Breast epithelium (tissue), 4 donors: ENCODE measurements around the gene RALY. TPM values are rescaled to one million over a fixed set of nuclear protein-coding genes. Genes with fewer than 3 reads are reported as not detected.

Experiments
- DNase-seq, 2 donors: peaks; one replicate each; pipeline ENCODE4 v3.0.0-alpha.2; 2019; ENCODE audit warnings: low spot score in 2 of 2
- H3K27ac ChIP-seq, 2 donors: fragments of 200-600 bp; sonication (generic) in 1 of 2; one replicate each; pipeline ENCODE4 v1.5.1; 2016 to 2019; ENCODE audit warnings: mild to moderate bottlenecking in 1 of 2
- H3K27me3 ChIP-seq, 2 donors: fragments of 200-600 bp; sonication (generic) in 1 of 2; one replicate each; pipeline versions ENCODE4 v1.5.1 to v1.6.0; 2017 to 2019; ENCODE audit warnings: control low read depth in 1 of 2, mild to moderate bottlenecking in 1 of 2
- H3K36me3 ChIP-seq: fragments of 200-600 bp; one replicate; pipeline ENCODE4 v1.5.1; 2019
- H3K4me1 ChIP-seq, 2 donors: fragments of 200-600 bp; sonication (generic); one replicate each; pipeline ENCODE4 v1.5.1; 2016 to 2019; ENCODE audit warnings: control low read depth in 1 of 2
- H3K4me3 ChIP-seq, 3 donors: fragments of 200-600 bp; sonication (generic); 1 replicate in 2 of 3; 2 replicates in 1 of 3; pipeline ENCODE4 v1.5.1; 2016 to 2019; ENCODE audit warnings: mild to moderate bottlenecking in 3 of 3, moderate library complexity in 2 of 3
- H3K9me3 ChIP-seq, 2 donors: fragments of 200-600 bp; sonication (generic) in 1 of 2; one replicate each; pipeline ENCODE4 v1.5.1; 2016 to 2019; ENCODE audit warnings: control low read depth in 1 of 2
- POLR2A ChIP-seq: fragments of 450-650 bp; IDR thresholded peaks from one replicate; pipeline ENCODE4 v1.6.1; 2016; ENCODE audit warnings: antibody characterized with exemption, mild to moderate bottlenecking, moderate library complexity
- POLR2AphosphoS5 ChIP-seq, 3 donors: sonication (generic); formaldehyde crosslinking; IDR thresholded peaks; one replicate each; pipeline ENCODE4 v1.6.1; 2017; ENCODE audit warnings: antibody characterized with exemption in 3 of 3
- intact Hi-C: fragments of 100-400 bp; cut with DNase I; formaldehyde crosslinking; loops from one replicate; pipeline ENCODE4 v1.15.1; 2023; ENCODE audit warnings: low total_unique reads
- total RNA-seq, 3 donors: library from RNA; depleted of rRNA; stranded (reverse); fragments of >200 nt; gene quantifications; one replicate each; pipeline ENCODE4 v1.1.0, GENCODE V29; 2016
- TF ChIP-seq, protein P1 (sequence below), 3 donors: fragments of 450-650 bp; IDR thresholded peaks; one replicate each; pipeline ENCODE4 v1.5.1; 2016 to 2017; ENCODE audit warnings: antibody characterized with exemption in 3 of 3, mild to moderate bottlenecking in 3 of 3, moderate library complexity in 3 of 3

RALY gene
- total RNA-seq, 3 donors from 2014 or later = 73.5 to 120 (median 96.4) TPM

DNA sequence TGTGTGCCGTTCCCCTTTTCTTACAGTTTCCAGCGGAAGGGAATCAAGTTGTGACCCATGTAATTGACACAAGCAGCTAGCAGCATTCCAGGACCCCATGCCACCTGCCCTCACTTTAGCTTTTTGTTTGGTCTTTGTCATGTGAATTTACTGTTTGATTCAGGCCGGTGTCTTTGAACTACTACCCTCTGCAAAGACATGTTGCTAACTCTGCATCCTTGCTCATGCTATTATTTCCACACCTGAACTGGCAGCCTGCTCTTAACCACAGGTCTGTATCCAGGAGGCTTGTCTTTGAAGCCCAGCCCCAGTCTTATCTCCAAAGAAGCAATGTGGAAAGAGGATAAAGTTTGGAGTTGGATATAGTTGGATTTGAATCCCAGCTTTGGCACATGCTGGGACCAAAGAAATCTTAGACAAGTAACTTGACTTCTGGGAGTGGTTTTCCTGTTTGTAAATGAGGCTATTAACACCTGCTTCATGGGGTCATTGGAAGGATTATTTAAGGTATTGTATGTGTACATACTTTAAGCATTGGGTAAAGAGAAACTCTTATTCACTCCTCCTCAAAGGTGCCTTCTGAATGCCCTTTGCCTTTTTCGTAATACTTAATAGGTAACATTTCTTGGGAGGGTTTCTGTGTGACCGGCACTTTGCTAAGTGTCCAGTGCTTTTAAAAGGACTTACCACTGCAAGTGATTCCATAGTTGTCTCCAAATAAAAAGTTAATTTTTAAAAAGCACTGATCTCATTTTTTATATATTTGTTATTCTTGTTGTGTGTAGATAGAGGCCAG is 52.4 kb downstream of the RALY start:
- H3K27ac ChIP-seq = no peak overlapping the region
- H3K4me1 ChIP-seq = peaks cover 0 to 8% of the 10 kb centered on the region in 2 donors
- H3K27me3 ChIP-seq = no peaks in the 10 kb centered on the region
- intact Hi-C loops = no loop called here
- H3K4me3 ChIP-seq = no peak overlapping the region
- DNase-seq = no peak
- H3K36me3 ChIP-seq = no peaks in the 10 kb centered on the region
- H3K9me3 ChIP-seq = no peaks in the 10 kb centered on the region
- TF ChIP-seq, protein P1, sequence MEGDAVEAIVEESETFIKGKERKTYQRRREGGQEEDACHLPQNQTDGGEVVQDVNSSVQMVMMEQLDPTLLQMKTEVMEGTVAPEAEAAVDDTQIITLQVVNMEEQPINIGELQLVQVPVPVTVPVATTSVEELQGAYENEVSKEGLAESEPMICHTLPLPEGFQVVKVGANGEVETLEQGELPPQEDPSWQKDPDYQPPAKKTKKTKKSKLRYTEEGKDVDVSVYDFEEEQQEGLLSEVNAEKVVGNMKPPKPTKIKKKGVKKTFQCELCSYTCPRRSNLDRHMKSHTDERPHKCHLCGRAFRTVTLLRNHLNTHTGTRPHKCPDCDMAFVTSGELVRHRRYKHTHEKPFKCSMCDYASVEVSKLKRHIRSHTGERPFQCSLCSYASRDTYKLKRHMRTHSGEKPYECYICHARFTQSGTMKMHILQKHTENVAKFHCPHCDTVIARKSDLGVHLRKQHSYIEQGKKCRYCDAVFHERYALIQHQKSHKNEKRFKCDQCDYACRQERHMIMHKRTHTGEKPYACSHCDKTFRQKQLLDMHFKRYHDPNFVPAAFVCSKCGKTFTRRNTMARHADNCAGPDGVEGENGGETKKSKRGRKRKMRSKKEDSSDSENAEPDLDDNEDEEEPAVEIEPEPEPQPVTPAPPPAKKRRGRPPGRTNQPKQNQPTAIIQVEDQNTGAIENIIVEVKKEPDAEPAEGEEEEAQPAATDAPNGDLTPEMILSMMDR (IDR thresholded peaks at IDR 0.05) = no peak
- TF ChIP-seq POLR2AphosphoS5 (IDR thresholded peaks at IDR 0.05) (no peak), POLR2A (no peak)

DNA sequence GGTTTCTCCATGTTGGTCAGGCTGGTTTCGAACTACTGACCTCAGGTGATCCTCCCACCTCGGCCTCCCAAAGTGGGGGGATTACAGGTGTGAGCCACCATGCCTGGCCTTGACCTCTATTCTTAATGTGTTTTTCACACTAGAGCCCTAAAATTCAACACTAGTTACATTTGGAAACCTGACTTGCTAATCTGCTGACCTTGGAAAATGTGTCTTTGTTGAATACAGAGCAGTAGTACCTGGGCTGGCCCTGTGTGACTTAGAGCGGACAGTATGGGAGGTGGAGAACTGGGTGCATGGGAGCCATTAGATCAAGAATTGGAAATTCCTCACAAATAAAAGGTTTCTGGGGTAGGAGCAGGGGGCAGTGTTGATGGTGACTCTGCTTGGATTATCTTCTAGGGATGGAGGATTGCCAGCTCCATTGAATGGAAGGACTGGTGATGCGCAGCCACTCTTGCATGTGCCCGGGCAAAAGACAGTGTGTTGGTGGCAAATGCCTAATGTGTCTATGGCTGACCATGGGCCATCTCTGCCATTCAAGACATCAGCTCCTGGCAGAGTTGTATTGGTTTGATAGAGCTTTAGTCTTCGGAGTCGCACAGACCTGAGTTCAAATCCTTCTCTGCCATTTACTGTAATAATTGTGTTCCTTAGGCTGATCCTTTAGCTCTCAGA is 53.4 kb downstream of the RALY start:
- TF ChIP-seq POLR2AphosphoS5 (IDR thresholded peaks at IDR 0.05) (no peak), POLR2A (no peak)
- TF ChIP-seq, protein P1 (IDR thresholded peaks at IDR 0.05) = no peak
- Histone ChIP-seq H3K4me3 (no peak overlapping the region), H3K27me3 (no peaks in the 10 kb centered on the region), H3K4me1 (peaks cover 0 to 8% of the 10 kb centered on the region in 2 donors), H3K36me3 (no peaks in the 10 kb centered on the region), H3K9me3 (no peaks in the 10 kb centered on the region), H3K27ac (no peak overlapping the region)
- DNase-seq = no peak
- intact Hi-C loops = no loop called here

DNA sequence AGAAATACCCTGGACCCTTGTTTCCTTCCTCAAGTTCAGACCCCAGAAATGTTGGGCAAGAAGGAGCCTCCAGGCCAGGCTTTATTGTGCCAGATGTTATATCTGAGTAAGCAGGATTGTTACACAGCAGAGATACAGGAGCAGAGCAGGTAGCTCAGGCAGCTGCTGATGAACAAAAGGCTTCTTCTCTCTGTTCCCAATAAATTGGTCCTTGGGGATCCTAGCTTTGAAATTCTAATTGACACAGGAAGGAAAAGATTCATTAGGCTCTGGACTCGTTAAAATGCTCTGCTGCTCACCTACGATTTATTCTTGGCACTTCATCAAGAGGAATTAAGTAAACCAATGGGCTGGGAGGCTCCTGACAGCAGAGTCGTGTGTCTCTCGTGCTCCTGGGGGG is 54.2 kb downstream of the RALY start:
- Histone ChIP-seq H3K9me3 (no peaks in the 10 kb centered on the region), H3K4me3 (no peak overlapping the region), H3K27ac (no peak overlapping the region), H3K27me3 (no peaks in the 10 kb centered on the region), H3K4me1 (peaks cover 0 to 8% of the 10 kb centered on the region in 2 donors), H3K36me3 (no peaks in the 10 kb centered on the region)
- TF ChIP-seq POLR2A (no peak), POLR2AphosphoS5 (IDR thresholded peaks at IDR 0.05) (no peak)
- TF ChIP-seq, protein P1 (IDR thresholded peaks at IDR 0.05) = no peak
- DNase-seq = no peak
- intact Hi-C loops = no loop called here

DNA sequence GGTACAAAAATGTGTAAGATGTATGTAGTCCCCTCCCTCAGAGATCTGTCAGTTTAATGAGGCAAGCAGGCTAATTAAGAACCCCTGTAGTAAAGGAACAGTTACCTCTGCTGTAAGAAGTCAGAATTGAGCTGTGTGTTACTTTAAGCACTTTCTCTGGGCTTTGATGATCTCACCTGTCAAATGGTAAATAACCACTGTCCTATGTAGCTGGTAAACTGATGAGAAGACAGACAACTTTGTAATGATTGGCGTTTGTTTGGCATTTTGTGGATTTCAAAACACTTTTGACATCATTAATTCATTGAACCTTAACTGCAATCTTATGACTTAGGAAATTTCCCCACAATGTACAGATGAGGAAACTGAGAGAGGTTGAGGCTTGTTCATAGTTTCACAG is 55.7 kb downstream of the RALY start:
- H3K27ac ChIP-seq = no peak overlapping the region

More for the DNA sequence above, 55.7 kb downstream of the RALY start:
- Histone ChIP-seq H3K27me3 (no peaks in the 10 kb centered on the region), H3K36me3 (no peaks in the 10 kb centered on the region), H3K4me3 (no peak overlapping the region), H3K9me3 (no peaks in the 10 kb centered on the region), H3K4me1 (peaks cover 0 to 8% of the 10 kb centered on the region in 2 donors)
- intact Hi-C loops = no loop called here
- TF ChIP-seq, protein P1 (IDR thresholded peaks at IDR 0.05) = no peak
- TF ChIP-seq POLR2A = no peak
- no peak for TF ChIP-seq POLR2AphosphoS5 (IDR thresholded peaks at IDR 0.05)
- DNase-seq = no peak
